Measurements from ENCODE around the gene LIPF.

DNA sequence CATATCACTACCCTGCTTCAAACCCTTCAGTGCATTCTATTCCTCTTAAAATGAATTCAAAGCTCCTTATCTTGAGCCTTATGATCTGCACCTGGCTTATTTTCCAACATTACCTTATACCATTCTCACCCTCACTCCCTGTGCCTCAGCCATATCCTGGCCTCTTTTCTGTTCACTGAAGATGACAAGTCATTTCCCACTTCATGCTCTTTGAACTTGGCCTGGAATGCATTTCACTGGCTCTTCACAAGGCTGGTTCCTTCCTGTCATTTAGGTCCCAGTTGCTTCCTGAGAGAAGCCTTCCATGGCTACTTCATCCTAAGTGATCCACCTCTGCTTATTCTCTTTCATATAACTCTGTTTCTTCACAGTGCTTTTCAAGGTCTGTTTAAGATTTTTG lies 3.2 kb upstream of the LIPF start:
- TF ChIP-seq, protein P1, sequence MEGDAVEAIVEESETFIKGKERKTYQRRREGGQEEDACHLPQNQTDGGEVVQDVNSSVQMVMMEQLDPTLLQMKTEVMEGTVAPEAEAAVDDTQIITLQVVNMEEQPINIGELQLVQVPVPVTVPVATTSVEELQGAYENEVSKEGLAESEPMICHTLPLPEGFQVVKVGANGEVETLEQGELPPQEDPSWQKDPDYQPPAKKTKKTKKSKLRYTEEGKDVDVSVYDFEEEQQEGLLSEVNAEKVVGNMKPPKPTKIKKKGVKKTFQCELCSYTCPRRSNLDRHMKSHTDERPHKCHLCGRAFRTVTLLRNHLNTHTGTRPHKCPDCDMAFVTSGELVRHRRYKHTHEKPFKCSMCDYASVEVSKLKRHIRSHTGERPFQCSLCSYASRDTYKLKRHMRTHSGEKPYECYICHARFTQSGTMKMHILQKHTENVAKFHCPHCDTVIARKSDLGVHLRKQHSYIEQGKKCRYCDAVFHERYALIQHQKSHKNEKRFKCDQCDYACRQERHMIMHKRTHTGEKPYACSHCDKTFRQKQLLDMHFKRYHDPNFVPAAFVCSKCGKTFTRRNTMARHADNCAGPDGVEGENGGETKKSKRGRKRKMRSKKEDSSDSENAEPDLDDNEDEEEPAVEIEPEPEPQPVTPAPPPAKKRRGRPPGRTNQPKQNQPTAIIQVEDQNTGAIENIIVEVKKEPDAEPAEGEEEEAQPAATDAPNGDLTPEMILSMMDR (conservative IDR thresholded peaks at IDR 0.05 in 1 of 2, IDR thresholded peaks at IDR 0.05 in 1 of 2; ENCODE audit: extremely low read depth in 1 of 2, insufficient read depth in 1 of 2, low read depth in 1 of 2, low read length in 2 of 2): no peak
- TF ChIP-seq EZH2 (IDR thresholded peaks at IDR 0.05; ENCODE audit: borderline replicate concordance, low read length): no peak

Measured in mammary epithelial cell (primary cell).